Urothelium cell line (cell line): ENCODE data around the gene ASZ1.
"Not testable (repeated sequence)": the region's sequence is repeated elsewhere in the genome, so short reads cannot be mapped to it uniquely, and the experiment has no call there.

Experiments
- DNase-seq: peaks from one replicate; pipeline ENCODE4 v3.0.0; 2011; ENCODE audit warnings: low spot score, mixed read lengths
- FAIRE-seq: peaks from 2 replicates; lab custom pipeline; 2011; peaks lifted over from hg19 to GRCh38; lab: Jason Lieb, UNC

Gene ASZ1

GRCh38 chr7:117427258-117427701 is at the start of gene ASZ1:
Gene ASZ1 (minus strand): TSS chr7:117427493. CDS start chr7:117427460, 33 bp downstream.
- no peak for FAIRE-seq
- no peak for DNase-seq

GRCh38 chr7:117476557-117477215 is 49.4 kb upstream of the ASZ1 start:
- FAIRE-seq (no peak), DNase-seq (no peak)

GRCh38 chr7:117472335-117472734 is 45.0 kb upstream of the ASZ1 start:
- no peak for DNase-seq
- no peak for FAIRE-seq

GRCh38 chr7:117470777-117471176 is 43.5 kb upstream of the ASZ1 start:
- DNase-seq = no peak
- no peak for FAIRE-seq

- FAIRE-seq (no peak), DNase-seq (no peak)
Observed at GRCh38 chr7:117468174-117468573, 40.9 kb upstream of the ASZ1 start.

- DNase-seq, FAIRE-seq: not testable (repeated sequence)
Observed at GRCh38 chr7:117460815-117461214, 33.5 kb upstream of the ASZ1 start.

GRCh38 chr7:117459735-117460134 is 32.4 kb upstream of the ASZ1 start:
- FAIRE-seq (no peak), DNase-seq (no peak)

- peak; percentile 5 for DNase-seq
- no peak for FAIRE-seq
Observed at GRCh38 chr7:117458977-117459583, 31.8 kb upstream of the ASZ1 start.

- FAIRE-seq = no peak
- DNase-seq = no peak
Observed at GRCh38 chr7:117448655-117449054, 21.4 kb upstream of the ASZ1 start.

GRCh38 chr7:117446220-117446815 is 19.0 kb upstream of the ASZ1 start:
- no peak for DNase-seq
- FAIRE-seq = no peak

- FAIRE-seq (no peak), DNase-seq (peak; percentile 3)
Observed at GRCh38 chr7:117445206-117445605, 17.9 kb upstream of the ASZ1 start.

- FAIRE-seq (no peak), DNase-seq (no peak)
Observed at GRCh38 chr7:117444646-117445045, 17.4 kb upstream of the ASZ1 start.

- FAIRE-seq (no peak), DNase-seq (peak; percentile 2)
Observed at GRCh38 chr7:117435475-117436043, 8.3 kb upstream of the ASZ1 start.

- FAIRE-seq (no peak), DNase-seq (no peak)
Observed at GRCh38 chr7:117424090-117424829, 3.0 kb downstream of the ASZ1 start.

- not testable (repeated sequence) for FAIRE-seq, DNase-seq
Observed at GRCh38 chr7:117414591-117414990, 12.7 kb downstream of the ASZ1 start.

GRCh38 chr7:117412946-117413559 is 14.2 kb downstream of the ASZ1 start:
- DNase-seq = no peak
- no peak for FAIRE-seq

GRCh38 chr7:117412390-117412789 is 14.9 kb downstream of the ASZ1 start:
- no peak for DNase-seq
- FAIRE-seq = no peak

GRCh38 chr7:117411539-117411938 is 15.8 kb downstream of the ASZ1 start:
- DNase-seq (no peak), FAIRE-seq (no peak)

- FAIRE-seq = no peak
- DNase-seq = no peak
Observed at GRCh38 chr7:117408831-117409230, 18.5 kb downstream of the ASZ1 start.

- DNase-seq (no peak), FAIRE-seq (no peak)
Observed at GRCh38 chr7:117405519-117405918, 21.8 kb downstream of the ASZ1 start.

- FAIRE-seq (no peak), DNase-seq (no peak)
Observed at GRCh38 chr7:117403737-117404136, 23.6 kb downstream of the ASZ1 start.
